ENCODE results near the gene HNRNPA2B1.

- TF ChIP-seq CTCF (conservative IDR thresholded peaks at IDR 0.05; ENCODE audit: low read length) (no peak), EZH2phosphoT487 (IDR thresholded peaks at IDR 0.05; ENCODE audit: borderline replicate concordance) (no peak)
These were observed 19.8 kb downstream of the HNRNPA2B1 start for GRCh38 chr7:26180792-26181198.
